Measurements from ENCODE around the gene LRRN4CL.
"Not testable (repeated sequence)": the region's sequence is repeated elsewhere in the genome, so short reads cannot be mapped to it uniquely, and the experiment has no call there.

LRRN4CL gene

GRCh38 chr11:62689421-62690183, at the start of gene LRRN4CL:
Gene LRRN4CL (minus strand): TSS chr11:62689530. CDS start chr11:62688508, 1,022 bp downstream.
- DNase-seq (ENCODE audit: extremely low read depth, low read depth) = peak; percentile 96
- peak within 1 kb of the TSS; percentile 38 for H3K4me3 ChIP-seq (replicated peaks; ENCODE audit: low read depth, low read length)
- TF ChIP-seq CTCF (IDR thresholded peaks at IDR 0.05; ENCODE audit: low read depth, low read length, missing control alignments) = no peak

- H3K4me3 ChIP-seq (replicated peaks; ENCODE audit: low read depth, low read length) = no peak overlapping the region
- DNase-seq (ENCODE audit: extremely low read depth, low read depth) = no peak
- TF ChIP-seq CTCF (IDR thresholded peaks at IDR 0.05; ENCODE audit: low read depth, low read length, missing control alignments) = no peak
Observed at GRCh38 chr11:62737196-62737595, 47.9 kb upstream of the LRRN4CL start.

- no peak overlapping the region for H3K4me3 ChIP-seq (replicated peaks; ENCODE audit: low read depth, low read length)
- DNase-seq (ENCODE audit: extremely low read depth, low read depth) = no peak
- TF ChIP-seq CTCF (IDR thresholded peaks at IDR 0.05; ENCODE audit: low read depth, low read length, missing control alignments) = no peak
Observed at GRCh38 chr11:62732830-62733229, 43.5 kb upstream of the LRRN4CL start.

GRCh38 chr11:62730076-62730475, 40.7 kb upstream of the LRRN4CL start:
- not testable (repeated sequence) for DNase-seq (ENCODE audit: extremely low read depth, low read depth)
- H3K4me3 ChIP-seq (replicated peaks; ENCODE audit: low read depth, low read length) = peak overlapping the region; percentile 99

GRCh38 chr11:62728171-62728988, 39.0 kb upstream of the LRRN4CL start, which contains the start of gene TTC9C:
Gene TTC9C (plus strand): TSS chr11:62728486. CDS start chr11:62728849, 363 bp downstream.
- DNase-seq (ENCODE audit: extremely low read depth, low read depth) = peak; percentile 48
- no peak for TF ChIP-seq CTCF (IDR thresholded peaks at IDR 0.05; ENCODE audit: low read depth, low read length, missing control alignments)
- peak within 1 kb of the TSS; percentile 99 for H3K4me3 ChIP-seq (replicated peaks; ENCODE audit: low read depth, low read length)

GRCh38 chr11:62727872-62728170, 38.5 kb upstream of the LRRN4CL start:
- TF ChIP-seq CTCF (IDR thresholded peaks at IDR 0.05; ENCODE audit: low read depth, low read length, missing control alignments) = no peak
- H3K4me3 ChIP-seq (replicated peaks; ENCODE audit: low read depth, low read length) = peak overlapping the region; percentile 99
- DNase-seq (ENCODE audit: extremely low read depth, low read depth) = peak; percentile 96

GRCh38 chr11:62727165-62727871, 38.0 kb upstream of the LRRN4CL start, which contains the start of gene HNRNPUL2:
Gene HNRNPUL2 (minus strand): TSS chr11:62727457. CDS start chr11:62727156, 301 bp downstream.
- H3K4me3 ChIP-seq (replicated peaks; ENCODE audit: low read depth, low read length) = peak within 1 kb of the TSS; percentile 99
- TF ChIP-seq CTCF (IDR thresholded peaks at IDR 0.05; ENCODE audit: low read depth, low read length, missing control alignments) = no peak
- peak; percentile 96 for DNase-seq (ENCODE audit: extremely low read depth, low read depth)

All from HFF-Myc (cell line).